Posterior cingulate gyrus (tissue), 11 donors: ENCODE results near the gene RAD23A.
"Not testable (repeated sequence)": the region's sequence is repeated elsewhere in the genome, so short reads cannot be mapped to it uniquely, and the experiment has no call there.

Source experiments
- DNase-seq, 10 donors: peaks; one replicate each; pipeline versions ENCODE4 v3.0.0 to v3.0.0-alpha.2; 2020 to 2021; ENCODE audit warnings: mixed read lengths in 3 of 10
- intact Hi-C: fragments of 100-400 bp; cut with DNase I; formaldehyde crosslinking; loops from one replicate; pipeline ENCODE4 v1.15.1; 2023

RAD23A gene

GRCh38 chr19:12937093-12937926 lies 8.4 kb upstream of the RAD23A start:
- peak in 3 of 10 donors; percentile 23 to 87 (median 35) for DNase-seq
- intact Hi-C loops = loop anchor here (10.0 kb wide), 1 partner anchor 53 kb away; the partner anchor contains the start of genes DNASE2 and KLF1

- intact Hi-C loops = loop anchor here (10.0 kb wide), 1 partner anchor 53 kb away; the partner anchor contains the start of genes DNASE2 and KLF1
- DNase-seq = peak; percentile 99 to 100 (median 100)
Observed at GRCh38 chr19:12937927-12938778, 7.5 kb upstream of the RAD23A start, which contains the start of gene CALR. Gene CALR (plus strand): TSS chr19:12938609. CDS start chr19:12938680, 71 bp downstream.

GRCh38 chr19:12938779-12939601 lies 6.7 kb upstream of the RAD23A start:
- DNase-seq = no peak
- intact Hi-C loops = loop anchor here (10.0 kb wide), 1 partner anchor 54 kb away; the partner anchor contains the start of genes DNASE2 and KLF1

- DNase-seq = no peak
- intact Hi-C loops = loop anchor here (10.0 kb wide), 1 partner anchor 55 kb away; the partner anchor contains the start of genes DNASE2 and KLF1
Observed at GRCh38 chr19:12939975-12940423, 5.7 kb upstream of the RAD23A start.

- no peak for DNase-seq
- intact Hi-C loops = no loop called here
Observed at GRCh38 chr19:12940897-12941296, 4.8 kb upstream of the RAD23A start.

- intact Hi-C loops = no loop called here
- DNase-seq = no peak
Observed at GRCh38 chr19:12943437-12944044, 2.1 kb upstream of the RAD23A start.

GRCh38 chr19:12944104-12944674 lies 1.5 kb upstream of the RAD23A start:
- intact Hi-C loops = no loop called here
- no peak for DNase-seq

- DNase-seq = peak in 4 of 10 donors; percentile 22 to 91 (median 54)
- intact Hi-C loops = no loop called here
Observed at GRCh38 chr19:12946092-12946721, 545 bp downstream of the RAD23A start.

GRCh38 chr19:12946731-12947496 lies 1.3 kb downstream of the RAD23A start:
- intact Hi-C loops = no loop called here
- DNase-seq = no peak

GRCh38 chr19:12947702-12948611 lies 2.3 kb downstream of the RAD23A start:
- DNase-seq = no peak
- intact Hi-C loops = no loop called here

- DNase-seq = no peak
- intact Hi-C loops = no loop called here
Observed at GRCh38 chr19:12948612-12949362, 3.1 kb downstream of the RAD23A start.

- intact Hi-C loops = no loop called here
- DNase-seq = no peak
Observed at GRCh38 chr19:12949363-12950283, 4.0 kb downstream of the RAD23A start.

- DNase-seq, intact Hi-C loops: not testable (repeated sequence)
Observed at GRCh38 chr19:12952050-12952449, 6.4 kb downstream of the RAD23A start.

- intact Hi-C loops = no loop called here
- no peak for DNase-seq
Observed at GRCh38 chr19:12952488-12953137, 7.0 kb downstream of the RAD23A start.
